CD8-positive, alpha-beta memory T cell (primary cell): ENCODE data around the gene RERE. TPM values are rescaled to one million over a fixed set of nuclear protein-coding genes. Genes with fewer than 3 reads are reported as not detected.
A peak's percentile ranks its signal among the peaks of the same experiment; 100 is the strongest.

Source experiments
- CTCF ChIA-PET: fragments of 350-600 bp; sonication (Branson Sonifier 250); formaldehyde crosslinking; loops from one replicate; lab custom pipeline; 2021; ENCODE audit warnings: antibody characterized with exemption; lab: Charles Lee
- POLR2A ChIA-PET: fragments of 350-600 bp; sonication (Branson Sonifier 250); formaldehyde crosslinking; loops from one replicate; lab custom pipeline; 2021; ENCODE audit warnings: antibody characterized with exemption; lab: Charles Lee
- DNase-seq, 5 donors: peaks; one replicate each; pipeline versions ENCODE4 v3.0.0 to v3.0.0-alpha.2; 2020 to 2022; ENCODE audit warnings: mixed read lengths in 1 of 5
- H3K27ac ChIP-seq: one replicate; pipeline ENCODE4 v1.7.0; 2013; ENCODE audit warnings: low read depth, mild to moderate bottlenecking, low read length, moderate library complexity
- H3K27me3 ChIP-seq: 2 replicates; pipeline ENCODE4 v1.7.0; 2013; ENCODE audit warnings: low read length, mild to moderate bottlenecking; ENCODE audit not compliant: insufficient read depth, poor library complexity, severe bottlenecking
- H3K36me3 ChIP-seq: 2 replicates; pipeline ENCODE4 v1.7.0; 2013; ENCODE audit warnings: mild to moderate bottlenecking, low read length, moderate library complexity; ENCODE audit not compliant: insufficient read depth
- H3K4me1 ChIP-seq: 2 replicates; pipeline ENCODE4 v1.7.0; 2013; ENCODE audit warnings: mild to moderate bottlenecking, low read length, moderate library complexity; ENCODE audit not compliant: insufficient read depth
- H3K4me3 ChIP-seq: 2 replicates; pipeline ENCODE4 v1.7.0; 2013; ENCODE audit warnings: mild to moderate bottlenecking, low read length
- H3K9me3 ChIP-seq: 2 replicates; pipeline ENCODE4 v1.7.0; 2013; ENCODE audit warnings: mild to moderate bottlenecking, low read length
- H3K27ac Mint-ChIP-seq, 8 donors: one replicate each; pipeline ENCODE4 v1.8.0; 2020 to 2021; ENCODE audit warnings: mixed read lengths in 8 of 8, mild to moderate bottlenecking in 6 of 8, inconsistent platforms in 3 of 8, moderate library complexity in 3 of 8
- H3K27me3 Mint-ChIP-seq, 2 donors: one replicate each; pipeline ENCODE4 v1.8.0; 2020 to 2021; ENCODE audit warnings: mixed read lengths in 2 of 2, mild to moderate bottlenecking in 1 of 2, moderate library complexity in 1 of 2
- H3K36me3 Mint-ChIP-seq, 3 donors: one replicate each; pipeline ENCODE4 v1.8.0; 2020 to 2021; ENCODE audit warnings: mixed read lengths in 3 of 3, inconsistent platforms in 1 of 3, mild to moderate bottlenecking in 1 of 3
- H3K4me1 Mint-ChIP-seq, 3 donors: one replicate each; pipeline ENCODE4 v1.8.0; 2020 to 2021; ENCODE audit warnings: mixed read lengths in 3 of 3, inconsistent platforms in 1 of 3, mild to moderate bottlenecking in 1 of 3
- H3K4me3 Mint-ChIP-seq, 7 donors: one replicate each; pipeline ENCODE4 v1.8.0; 2020 to 2021; ENCODE audit warnings: mixed read lengths in 7 of 7, mild to moderate bottlenecking in 6 of 7, moderate library complexity in 4 of 7, inconsistent platforms in 2 of 7
- H3K9me3 Mint-ChIP-seq, 5 donors: one replicate each; pipeline ENCODE4 v1.8.0; 2020 to 2022; ENCODE audit warnings: mixed read lengths in 5 of 5, mild to moderate bottlenecking in 3 of 5, moderate library complexity in 2 of 5, inconsistent platforms in 1 of 5
- polyA plus RNA-seq: library from polyadenylated mRNA; unstranded; fragments of 300-500 nt; fragmentation: Illumina TruSeq; gene quantifications from one replicate; pipeline ENCODE4 v1.2.3, GENCODE V29; 2021
- total RNA-seq, 2 experiments: library from RNA; stranded (reverse); gene quantifications; one replicate each; pipeline ENCODE4 v1.2.3, GENCODE V29; 2021

Gene RERE
- total and polyA plus RNA-seq, 3 experiments from 2014 or later: 10.9 to 39.2 (median 37.9) TPM

DNA sequence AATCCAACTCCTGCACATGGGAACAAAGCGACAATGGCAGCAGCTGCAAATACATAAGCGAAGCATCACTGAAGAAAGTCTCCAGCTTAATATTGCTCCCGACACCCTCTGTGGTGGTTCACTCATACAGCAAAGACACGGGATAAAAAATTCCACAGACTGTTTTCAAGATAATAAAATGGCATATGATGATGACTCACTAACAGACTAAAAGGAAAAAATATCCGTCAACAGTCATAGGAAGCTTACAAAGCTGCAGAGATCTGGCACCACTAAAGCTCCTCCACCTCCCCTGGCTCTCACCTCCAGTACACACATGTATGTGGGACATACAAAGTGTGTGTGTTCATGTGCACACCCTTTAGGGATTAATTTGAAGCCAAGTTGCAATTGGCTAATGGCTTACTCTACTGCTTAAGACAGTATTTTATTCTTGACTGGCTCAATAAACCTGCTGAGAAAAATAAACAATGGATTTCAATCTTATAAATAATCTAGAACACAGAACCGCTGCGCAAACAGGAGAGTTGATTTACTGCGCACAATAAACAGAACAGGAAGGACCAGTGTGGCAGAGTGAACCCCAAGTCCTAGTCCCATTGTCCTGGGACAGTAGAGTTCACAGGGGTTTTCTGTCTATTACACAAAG lies 405.1 kb downstream of the RERE start:
- Histone ChIP-seq H3K4me3 (no peak overlapping the region), H3K27ac (no peak overlapping the region), H3K36me3 (no peaks in the 10 kb centered on the region), H3K9me3 (no peaks in the 10 kb centered on the region), H3K4me1 (peaks cover 70% of the 10 kb centered on the region), H3K27me3 (no peaks in the 10 kb centered on the region)
- CTCF ChIA-PET: no interaction called here
- peak overlapping the region in 2 of 8 donors; percentile 31 to 39 for H3K27ac Mint-ChIP-seq
- H3K27me3 Mint-ChIP-seq: no peaks in the 10 kb centered on the region
- no peaks in the 10 kb centered on the region for H3K9me3 Mint-ChIP-seq
- no peak overlapping the region for H3K4me3 Mint-ChIP-seq
- DNase-seq: no peak
- peaks cover 64 to 77% (median 73%) of the 10 kb centered on the region in 3 donors for H3K4me1 Mint-ChIP-seq
- POLR2A ChIA-PET: no interaction called here
- peaks cover 0 to 74% (median 18%) of the 10 kb centered on the region in 3 donors for H3K36me3 Mint-ChIP-seq

DNA sequence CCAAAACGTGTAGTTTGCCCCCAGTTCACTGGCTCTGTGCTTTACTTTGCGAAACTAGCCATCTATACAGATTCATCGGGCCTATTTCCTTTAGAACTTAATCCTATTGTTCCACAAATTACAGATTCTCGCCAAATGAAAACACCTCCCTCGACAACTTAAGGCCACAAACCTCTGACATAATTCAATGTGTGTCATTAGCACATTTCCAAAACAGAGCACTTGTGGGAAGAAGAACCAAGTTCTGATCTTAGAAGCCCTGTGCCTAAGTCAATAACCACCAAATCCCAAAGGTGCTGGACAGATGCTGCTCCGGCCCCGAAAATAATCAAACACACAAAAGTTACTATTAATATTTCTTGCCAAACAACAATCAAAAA lies 405.6 kb downstream of the RERE start:
- no peaks in the 10 kb centered on the region for H3K9me3 ChIP-seq
- ChIA-PET POLR2A (no interaction called here), CTCF (no interaction called here)
- H3K27me3 Mint-ChIP-seq: no peaks in the 10 kb centered on the region
- H3K4me3 ChIP-seq: no peak overlapping the region
- H3K36me3 Mint-ChIP-seq: peaks cover 0 to 74% (median 16%) of the 10 kb centered on the region in 3 donors
- H3K4me1 ChIP-seq: peaks cover 70% of the 10 kb centered on the region
- no peak for DNase-seq
- H3K9me3 Mint-ChIP-seq: no peaks in the 10 kb centered on the region
- no peak overlapping the region for H3K27ac ChIP-seq
- H3K27me3 ChIP-seq: no peaks in the 10 kb centered on the region
- no peak overlapping the region for H3K4me3 Mint-ChIP-seq
- H3K27ac Mint-ChIP-seq: peak overlapping the region in 1 of 8 donors; percentile 31
- H3K36me3 ChIP-seq: no peaks in the 10 kb centered on the region
- H3K4me1 Mint-ChIP-seq: peaks cover 66 to 80% (median 76%) of the 10 kb centered on the region in 3 donors

DNA sequence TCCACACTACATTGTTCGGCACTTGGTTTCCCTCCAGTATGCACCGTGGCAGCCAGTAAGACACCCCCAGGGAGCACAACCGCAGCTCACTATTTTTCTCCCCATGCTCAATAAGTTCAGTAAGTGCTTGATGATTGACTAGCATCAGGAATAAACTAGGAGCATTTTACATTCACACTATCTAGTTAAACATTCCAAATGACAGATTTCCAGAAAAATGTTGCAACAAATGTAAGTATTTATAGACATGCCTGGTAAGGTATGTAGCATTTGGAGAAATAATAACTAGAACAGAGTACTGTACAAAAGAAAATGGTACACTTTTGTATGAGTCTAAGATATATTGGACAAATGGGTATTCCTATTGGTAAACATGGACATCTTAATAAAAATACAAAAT lies 406.6 kb downstream of the RERE start:
- peak overlapping the region in 3 of 8 donors; percentile 10 to 55 (median 17) for H3K27ac Mint-ChIP-seq
- H3K36me3 Mint-ChIP-seq: peaks cover 0 to 74% (median 12%) of the 10 kb centered on the region in 3 donors
- Histone ChIP-seq H3K4me3 (no peak overlapping the region), H3K27me3 (no peaks in the 10 kb centered on the region), H3K9me3 (no peaks in the 10 kb centered on the region), H3K36me3 (no peaks in the 10 kb centered on the region), H3K4me1 (peaks cover 65% of the 10 kb centered on the region), H3K27ac (no peak overlapping the region)
- no peak for DNase-seq
- no peak overlapping the region for H3K4me3 Mint-ChIP-seq
- ChIA-PET POLR2A (no interaction called here), CTCF (interaction anchor here (2.2 kb wide), 1 partner anchor 20 kb away, joined by 8 read pairs; no protein-coding TSS in a partner anchor)
- peaks cover 62 to 81% (median 76%) of the 10 kb centered on the region in 3 donors for H3K4me1 Mint-ChIP-seq
- H3K9me3 Mint-ChIP-seq: no peaks in the 10 kb centered on the region
- H3K27me3 Mint-ChIP-seq: no peaks in the 10 kb centered on the region

DNA sequence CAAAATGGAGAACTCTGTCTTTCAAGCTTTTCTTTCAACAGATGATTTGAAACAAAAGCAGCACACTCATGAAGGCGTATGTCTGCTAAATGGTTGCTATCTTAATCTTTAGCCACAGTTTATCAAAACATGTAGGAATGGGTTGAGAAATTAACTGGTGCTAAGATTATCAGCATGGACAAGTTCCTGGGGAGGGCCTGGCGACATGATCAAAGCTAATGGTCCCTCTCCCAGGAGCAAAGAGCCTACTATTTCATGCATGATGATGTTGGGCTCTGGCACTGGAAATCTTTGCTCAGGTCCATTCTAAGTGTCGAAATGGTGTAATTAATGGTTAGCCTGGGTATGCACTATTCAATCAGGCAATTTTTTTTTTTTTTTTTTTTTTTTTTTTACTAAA lies 407.8 kb downstream of the RERE start:
- Histone ChIP-seq H3K27me3 (no peaks in the 10 kb centered on the region), H3K27ac (no peak overlapping the region), H3K4me1 (peaks cover 57% of the 10 kb centered on the region), H3K4me3 (no peak overlapping the region), H3K36me3 (no peaks in the 10 kb centered on the region), H3K9me3 (no peaks in the 10 kb centered on the region)
- CTCF ChIA-PET: interaction anchor here (0.7 to 2.2 kb wide), 7 partner anchors 12 to 318 kb away, joined by 3 to 8 read pairs (median 4); no protein-coding TSS in a partner anchor
- POLR2A ChIA-PET: no interaction called here
- Mint-ChIP-seq H3K36me3 (peaks cover 0 to 72% (median 11%) of the 10 kb centered on the region in 3 donors), H3K27ac (peak overlapping the region in 3 of 8 donors; percentile 34 to 95 (median 72)), H3K27me3 (no peaks in the 10 kb centered on the region), H3K4me1 (peaks cover 60 to 80% (median 73%) of the 10 kb centered on the region in 3 donors), H3K4me3 (peak overlapping the region in 1 of 7 donors; percentile 50), H3K9me3 (no peaks in the 10 kb centered on the region)
- DNase-seq: no peak

DNA sequence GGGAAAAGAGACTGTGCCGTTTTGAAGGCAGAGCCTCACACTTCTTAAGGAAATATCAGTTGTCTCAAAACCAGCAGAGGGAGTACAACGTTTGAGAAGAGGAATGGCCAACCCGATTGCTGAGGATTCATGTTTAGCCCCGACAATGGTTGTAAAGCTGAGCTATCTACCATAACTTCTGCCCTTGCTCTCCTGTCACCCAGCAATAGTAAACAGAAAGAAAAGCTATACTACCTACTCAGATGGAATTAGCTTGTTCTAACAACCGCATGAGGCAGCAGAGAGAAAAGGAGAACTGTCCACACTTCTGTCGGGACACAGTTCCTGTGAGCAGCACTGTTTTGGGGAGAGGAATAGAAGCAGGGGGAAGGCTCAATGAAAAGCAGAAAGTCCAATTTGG lies 408.3 kb downstream of the RERE start:
- Mint-ChIP-seq H3K4me3 (peak overlapping the region in 4 of 7 donors; percentile 8 to 50 (median 18)), H3K4me1 (peaks cover 62 to 84% (median 73%) of the 10 kb centered on the region in 3 donors), H3K27ac (peak overlapping the region in 7 of 8 donors; percentile 1 to 95 (median 42)), H3K27me3 (no peaks in the 10 kb centered on the region), H3K36me3 (peaks cover 0 to 72% (median 11%) of the 10 kb centered on the region in 3 donors), H3K9me3 (no peaks in the 10 kb centered on the region)
- Histone ChIP-seq H3K27me3 (no peaks in the 10 kb centered on the region), H3K27ac (no peak overlapping the region), H3K4me1 (peaks cover 57% of the 10 kb centered on the region), H3K9me3 (no peaks in the 10 kb centered on the region), H3K36me3 (no peaks in the 10 kb centered on the region), H3K4me3 (no peak overlapping the region)
- CTCF ChIA-PET: interaction anchor here (0.7 to 2.2 kb wide), 7 partner anchors 12 to 318 kb away, joined by 3 to 8 read pairs (median 4); no protein-coding TSS in a partner anchor
- POLR2A ChIA-PET: no interaction called here
- DNase-seq: no peak

DNA sequence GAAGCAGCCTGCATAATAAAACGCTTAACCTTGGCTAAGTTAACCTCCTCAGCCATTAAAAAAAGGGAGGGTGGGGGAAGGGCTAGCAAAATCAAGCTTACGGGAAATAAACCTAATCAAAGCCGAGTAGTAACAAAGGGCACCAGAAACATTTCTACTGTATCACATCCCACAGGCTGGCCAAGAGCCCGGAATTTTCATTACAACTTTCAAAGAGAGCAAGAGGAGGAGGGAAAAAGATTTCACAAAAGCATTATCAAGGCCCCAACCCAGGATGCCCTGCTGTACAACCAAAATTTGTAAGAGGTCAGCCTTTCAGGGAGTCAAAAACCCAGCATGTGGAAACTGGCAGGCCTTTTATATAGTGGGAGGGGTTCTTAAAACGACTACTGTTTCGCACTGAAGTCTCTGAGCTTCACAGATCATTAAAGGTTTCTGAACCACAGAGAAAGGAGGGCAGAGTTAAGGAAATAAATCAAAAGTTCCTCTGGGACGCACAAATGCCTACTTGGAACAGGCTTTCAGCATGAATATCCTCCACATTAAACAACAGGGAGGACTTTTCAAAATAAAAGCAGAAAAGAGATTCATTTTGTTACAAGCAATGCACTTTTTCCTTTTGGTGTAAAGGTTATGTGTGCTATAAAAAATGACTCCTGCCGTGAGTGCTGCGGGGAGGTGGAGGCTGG lies 409.1 kb downstream of the RERE start:
- no peak for DNase-seq
- Mint-ChIP-seq H3K4me1 (peaks cover 61 to 81% (median 73%) of the 10 kb centered on the region in 3 donors), H3K27ac (peak overlapping the region in 6 of 8 donors; percentile 42 to 83 (median 64)), H3K36me3 (peaks cover 0 to 68% (median 9%) of the 10 kb centered on the region in 3 donors), H3K27me3 (no peaks in the 10 kb centered on the region), H3K4me3 (peak overlapping the region in 2 of 7 donors; percentile 19 to 35), H3K9me3 (no peaks in the 10 kb centered on the region)
- POLR2A ChIA-PET: no interaction called here
- CTCF ChIA-PET: interaction anchor here (1.0 to 1.3 kb wide), 2 partner anchors 19 to 22 kb away, joined by 3 read pairs; no protein-coding TSS in a partner anchor
- H3K27ac ChIP-seq: no peak overlapping the region
- no peaks in the 10 kb centered on the region for H3K9me3 ChIP-seq
- H3K4me1 ChIP-seq: peaks cover 57% of the 10 kb centered on the region
- no peaks in the 10 kb centered on the region for H3K36me3 ChIP-seq
- no peaks in the 10 kb centered on the region for H3K27me3 ChIP-seq
- no peak overlapping the region for H3K4me3 ChIP-seq

DNA sequence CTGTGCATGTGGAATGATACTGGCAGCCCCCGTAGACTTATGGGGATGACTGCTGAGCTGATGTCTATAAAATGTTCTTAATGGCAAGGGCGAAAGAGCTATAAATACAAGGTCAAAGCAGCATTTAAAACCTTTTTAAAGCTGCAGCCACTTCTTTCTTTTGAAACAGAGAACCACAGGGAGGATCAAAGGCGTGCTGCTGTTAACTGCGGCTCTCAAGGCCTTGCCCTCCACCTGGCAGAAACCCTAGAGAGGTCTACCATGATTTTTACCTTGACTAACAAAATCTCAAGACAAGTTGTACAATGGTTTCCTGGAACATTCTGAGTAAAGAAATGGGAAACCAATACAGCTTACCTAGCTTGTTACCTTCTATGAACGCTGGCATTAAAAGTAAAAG lies 409.8 kb downstream of the RERE start:
- H3K27ac ChIP-seq: no peak overlapping the region
- H3K4me1 Mint-ChIP-seq: peaks cover 60 to 76% (median 68%) of the 10 kb centered on the region in 3 donors
- H3K27me3 ChIP-seq: no peaks in the 10 kb centered on the region
- H3K36me3 Mint-ChIP-seq: peaks cover 0 to 68% (median 9%) of the 10 kb centered on the region in 3 donors
- peaks cover 53% of the 10 kb centered on the region for H3K4me1 ChIP-seq
- POLR2A ChIA-PET: no interaction called here
- H3K27me3 Mint-ChIP-seq: no peaks in the 10 kb centered on the region
- peak overlapping the region in 1 of 7 donors; percentile 19 for H3K4me3 Mint-ChIP-seq
- H3K9me3 ChIP-seq: no peaks in the 10 kb centered on the region
- no peaks in the 10 kb centered on the region for H3K9me3 Mint-ChIP-seq
- H3K27ac Mint-ChIP-seq: peak overlapping the region in 5 of 8 donors; percentile 5 to 71 (median 45)
- no peak for DNase-seq
- H3K36me3 ChIP-seq: no peaks in the 10 kb centered on the region
- no peak overlapping the region for H3K4me3 ChIP-seq
- CTCF ChIA-PET: interaction anchor here (1.3 kb wide), 1 partner anchor 22 kb away, joined by 3 read pairs; no protein-coding TSS in a partner anchor
